IPS-11a (cell line): Measurements from ENCODE around the gene CLEC12A.

Experiments used
- H3K4me3 ChIP-seq: one replicate; pipeline ENCODE4 v1.5.1; 2013; ENCODE audit warnings: low read depth, low read length, control low read depth

CLEC12A gene

GRCh38 chr12:10031771-10032175 is 60.6 kb downstream of the CLEC12A start:
- H3K4me3 ChIP-seq: no peak overlapping the region

GRCh38 chr12:10033783-10034545 is 62.8 kb downstream of the CLEC12A start:
- no peak overlapping the region for H3K4me3 ChIP-seq
